ENCODE measurements around the gene RTP1.

DNA sequence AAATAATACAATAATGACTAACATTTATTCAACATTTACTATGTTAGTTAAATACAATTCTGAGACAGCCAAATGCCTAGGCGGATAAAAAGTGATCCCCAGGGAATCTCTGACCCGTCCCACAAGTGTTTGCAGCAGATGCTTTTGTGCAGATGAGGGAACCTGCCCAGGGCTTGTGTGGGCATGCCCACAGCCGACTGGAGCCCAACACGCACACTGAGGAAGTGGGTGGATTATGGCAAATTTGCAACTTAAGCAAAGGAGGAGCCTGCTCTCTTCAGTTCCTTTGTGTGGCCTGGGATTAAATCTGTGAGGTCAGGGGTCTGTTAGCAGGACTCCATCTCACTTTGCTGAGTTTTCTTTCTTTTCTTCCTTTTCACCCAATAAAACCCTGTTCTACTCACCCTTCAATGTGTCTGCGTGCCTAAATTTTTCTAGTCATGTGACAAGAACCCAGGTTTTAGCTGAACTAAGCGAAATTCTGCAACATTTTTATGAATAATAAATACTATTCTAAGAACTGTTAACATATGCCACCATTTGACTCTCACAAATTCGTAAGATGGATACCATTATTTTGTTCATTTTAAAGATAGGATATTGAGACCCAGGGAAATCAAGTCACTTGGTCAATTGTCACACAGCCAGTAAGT lies 13.9 kb upstream of the RTP1 start:
- TF ChIP-seq, protein P1, sequence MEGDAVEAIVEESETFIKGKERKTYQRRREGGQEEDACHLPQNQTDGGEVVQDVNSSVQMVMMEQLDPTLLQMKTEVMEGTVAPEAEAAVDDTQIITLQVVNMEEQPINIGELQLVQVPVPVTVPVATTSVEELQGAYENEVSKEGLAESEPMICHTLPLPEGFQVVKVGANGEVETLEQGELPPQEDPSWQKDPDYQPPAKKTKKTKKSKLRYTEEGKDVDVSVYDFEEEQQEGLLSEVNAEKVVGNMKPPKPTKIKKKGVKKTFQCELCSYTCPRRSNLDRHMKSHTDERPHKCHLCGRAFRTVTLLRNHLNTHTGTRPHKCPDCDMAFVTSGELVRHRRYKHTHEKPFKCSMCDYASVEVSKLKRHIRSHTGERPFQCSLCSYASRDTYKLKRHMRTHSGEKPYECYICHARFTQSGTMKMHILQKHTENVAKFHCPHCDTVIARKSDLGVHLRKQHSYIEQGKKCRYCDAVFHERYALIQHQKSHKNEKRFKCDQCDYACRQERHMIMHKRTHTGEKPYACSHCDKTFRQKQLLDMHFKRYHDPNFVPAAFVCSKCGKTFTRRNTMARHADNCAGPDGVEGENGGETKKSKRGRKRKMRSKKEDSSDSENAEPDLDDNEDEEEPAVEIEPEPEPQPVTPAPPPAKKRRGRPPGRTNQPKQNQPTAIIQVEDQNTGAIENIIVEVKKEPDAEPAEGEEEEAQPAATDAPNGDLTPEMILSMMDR (IDR thresholded peaks at IDR 0.05): no peak
- no peak for TF ChIP-seq POLR2A (IDR thresholded peaks at IDR 0.05)

Measured in thyroid gland (tissue), 4 donors.